SH-SY5Y (cell line): ENCODE data around the gene LAMB1.

Source experiments
- GATA2 ChIP-seq: IDR thresholded peaks from 2 replicates; pipeline ENCODE4 v1.6.1; 2011; ENCODE audit warnings: mild to moderate bottlenecking, low read depth, low read length
- GATA3 ChIP-seq: IDR thresholded peaks from 2 replicates; pipeline ENCODE4 v1.6.1; 2011; ENCODE audit warnings: low read depth, mild to moderate bottlenecking, low read length, moderate library complexity

GRCh38 chr7:107946451-107946850 lies 56.5 kb downstream of the LAMB1 start:
- TF ChIP-seq GATA2 (no peak), GATA3 (no peak)
